Measurements from ENCODE around the gene AUTS2. TPM values are rescaled to one million over a fixed set of nuclear protein-coding genes. Genes with fewer than 3 reads are reported as not detected.

AUTS2 gene
- total and polyA plus RNA-seq, 2 of the 8 experiments (the other 6 are each of a cell fraction or from before 2014, with no cell fraction given): 25.9 to 101 TPM

DNA sequence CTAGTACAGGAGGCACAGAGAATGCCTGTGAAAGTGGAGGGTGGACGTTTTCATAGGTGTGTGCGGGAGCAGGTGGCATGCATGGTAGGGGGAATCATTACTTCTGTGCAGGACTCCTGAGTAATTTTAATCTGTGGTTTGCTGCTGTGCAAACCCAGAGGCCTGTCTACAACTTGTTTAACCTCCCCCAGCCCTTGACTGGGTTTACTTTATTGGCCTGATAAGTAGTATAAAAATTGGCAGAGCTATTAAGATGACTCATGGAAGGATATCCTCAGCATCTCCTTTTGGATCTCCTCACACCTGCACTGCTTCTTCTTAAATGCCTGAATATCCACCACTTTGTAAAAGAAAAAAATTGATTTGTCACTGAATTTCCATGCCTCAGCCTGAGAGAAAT, 104.8 kb downstream of the AUTS2 start:
- H4K8ac ChIP-seq (ENCODE audit: extremely low read depth, insufficient read depth, low read length): no peak overlapping the region
- 30% methylated on average over 2 of the region's 2 CpGs; no CpG with 5 or more reads in 1 of the 2 experiments for WGBS, 2 experiments (ENCODE audit: extremely low coverage in 1 of 2, insufficient coverage in 1 of 2, insufficient read length in 1 of 2, insufficient replicate concordance in 2 of 2, low coverage in 1 of 2, low lambda C conversion rate in 2 of 2, missing lambda C conversion rate in 1 of 2)
- H3K14ac ChIP-seq (ENCODE audit: insufficient read length): no peak overlapping the region
- H3K56ac ChIP-seq (replicated peaks; ENCODE audit: insufficient read length, low read depth, low read length): no peak overlapping the region
- no peak overlapping the region for H4K5ac ChIP-seq (ENCODE audit: insufficient read length, low read depth, low read length)
- FAIRE-seq (no peak), DNase-seq (ENCODE audit: low read depth in 1 of 2, low spot score in 2 of 2) (no peak)
- H2BK15ac ChIP-seq (ENCODE audit: low read length): no peak overlapping the region
- POLR2A ChIA-PET (ENCODE audit: partially characterized antibody): no interaction called here
- no peak overlapping the region for H2BK5ac ChIP-seq (ENCODE audit: low read depth, low read length)
- no peak overlapping the region for H3K4ac ChIP-seq (replicated peaks; ENCODE audit: insufficient read length, low read depth, low read length)
- no peak overlapping the region for H3K9ac ChIP-seq (replicated peaks in 1 of 4; ENCODE audit: extremely low read depth in 1 of 4, low read depth in 3 of 4, low read length in 3 of 4)
- no peak overlapping the region for H2BK12ac ChIP-seq (ENCODE audit: low read depth, low read length)
- no peak overlapping the region for H3K23ac ChIP-seq (ENCODE audit: insufficient read length)
- H3K36me3 ChIP-seq (ENCODE audit: control insufficient read depth in 2 of 4, insufficient read depth in 4 of 4, low read length in 3 of 4): no peaks in the 10 kb centered on the region
- no peak overlapping the region for H4K91ac ChIP-seq (replicated peaks; ENCODE audit: insufficient read length, low read length)
- no peak overlapping the region for H3K18ac ChIP-seq (ENCODE audit: extremely low read depth, low read length)
- H2AFZ ChIP-seq (ENCODE audit: low read length): no peak overlapping the region
- H3K79me1 ChIP-seq (ENCODE audit: low read depth, low read length): 0 out of 2 replicates have a peak, but pooled peaks cover 2% of the 10 kb centered on the region
- TF ChIP-seq RXRA (IDR thresholded peaks at IDR 0.05; ENCODE audit: insufficient read depth, low read depth, low read length) (no peak), HDAC6 (IDR thresholded peaks at IDR 0.05; ENCODE audit: low read depth, low read length) (no peak), ZNF274 (IDR thresholded peaks at IDR 0.05; ENCODE audit: borderline replicate concordance, extremely low read depth, low read length) (no peak), CEBPB (IDR thresholded peaks at IDR 0.05; ENCODE audit: low read depth, low read length) (no peak), TAF1 (IDR thresholded peaks at IDR 0.05; ENCODE audit: low read depth, low read length) (no peak), GTF2F1 (IDR thresholded peaks at IDR 0.05; ENCODE audit: borderline replicate concordance, low read depth, low read length) (no peak), GABPA (IDR thresholded peaks at IDR 0.05; ENCODE audit: borderline replicate concordance, insufficient read depth, low read length) (no peak), CTBP2 (IDR thresholded peaks at IDR 0.05; ENCODE audit: borderline replicate concordance, insufficient read depth, insufficient read length, low read length) (no peak), POLR2A (IDR thresholded peaks at IDR 0.05; ENCODE audit: control extremely low read depth in 1 of 2, low read depth in 2 of 2, low read length in 2 of 2) (no peak), TCF12 (IDR thresholded peaks at IDR 0.05; ENCODE audit: low read depth, low read length) (no peak), SIRT6 (IDR thresholded peaks at IDR 0.05; ENCODE audit: low read length) (no peak)
- TF ChIP-seq, protein P1, sequence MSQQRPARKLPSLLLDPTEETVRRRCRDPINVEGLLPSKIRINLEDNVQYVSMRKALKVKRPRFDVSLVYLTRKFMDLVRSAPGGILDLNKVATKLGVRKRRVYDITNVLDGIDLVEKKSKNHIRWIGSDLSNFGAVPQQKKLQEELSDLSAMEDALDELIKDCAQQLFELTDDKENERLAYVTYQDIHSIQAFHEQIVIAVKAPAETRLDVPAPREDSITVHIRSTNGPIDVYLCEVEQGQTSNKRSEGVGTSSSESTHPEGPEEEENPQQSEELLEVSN (IDR thresholded peaks at IDR 0.05): no peak
- no peak overlapping the region for H2BK120ac ChIP-seq (replicated peaks; ENCODE audit: low read depth, low read length)
- H3K27me3 ChIP-seq (replicated peaks in 1 of 4; ENCODE audit: control insufficient read depth in 3 of 4, extremely low read depth in 1 of 4, insufficient read depth in 3 of 4, low read length in 3 of 4): no peaks in the 10 kb centered on the region
- H3K79me2 ChIP-seq (ENCODE audit: control insufficient read depth in 1 of 2, insufficient read depth in 2 of 2, low read length in 2 of 2): no peaks in the 10 kb centered on the region
- H3K4me1 ChIP-seq (replicated peaks in 1 of 4; ENCODE audit: control insufficient read depth in 3 of 4, insufficient read depth in 4 of 4, low read length in 3 of 4): peaks cover 0 to 2% (median 0%) of the 10 kb centered on the region in 4 experiments; a peak in 2 of 7 replicates
- no peak overlapping the region for H2AK5ac ChIP-seq (ENCODE audit: low read depth, low read length)
- no peaks in the 10 kb centered on the region for H3K23me2 ChIP-seq (ENCODE audit: low read depth, low read length)
- H4K20me1 ChIP-seq (replicated peaks in 1 of 2; ENCODE audit: control insufficient read depth in 1 of 2, insufficient read depth in 2 of 2, low read length in 2 of 2): no peaks in the 10 kb centered on the region
- H2BK20ac ChIP-seq (ENCODE audit: low read length): no peak overlapping the region
- H3K27ac ChIP-seq (ENCODE audit: low read depth, low read length): no peak overlapping the region
- CTCF ChIA-PET (ENCODE audit: partially characterized antibody): interaction anchor here (0.9 to 1.1 kb wide), 2 partner anchors 26 to 47 kb away, joined by 3 to 4 read pairs; no protein-coding TSS in a partner anchor
- H3K9me3 ChIP-seq (ENCODE audit: insufficient read depth in 2 of 2, low read depth in 1 of 2, low read length in 1 of 2): no peaks in the 10 kb centered on the region
- no peak overlapping the region for H3K4me3 ChIP-seq (ENCODE audit: extremely low read depth in 1 of 4, insufficient read depth in 2 of 4, low read depth in 3 of 4, low read length in 4 of 4)
- no peak overlapping the region for H3K4me2 ChIP-seq (ENCODE audit: insufficient read depth in 1 of 2, low read depth in 2 of 2, low read length in 2 of 2)
